HepG2 (cell line): ENCODE data around the gene COL5A2. TPM values are rescaled to one million over a fixed set of nuclear protein-coding genes. Genes with fewer than 3 reads are reported as not detected.

Source experiments
- ATAC-seq: fragments of 200-7000 bp; cut with Tn5 transposase; 3 replicates; pipeline ENCODE4 v1.9.1; 2020; ENCODE audit warnings: mild to moderate bottlenecking, moderate library complexity
- BruUV-seq: library from RNA; stranded (reverse); fragments of 400-500 nt; replicated peaks from 2 replicates; lab custom pipeline; 2021; lab: Mats Ljungman, UMichigan
- CTCF ChIA-PET: fragments of 300-600 bp; formaldehyde crosslinking; extraction: SDS; loops from one replicate; lab custom pipeline; 2021; ENCODE audit warnings: low total read pairs, inconsistent platforms, low intra/inter-chr PET ratio; lab: Yijun Ruan, JAX
- POLR2A ChIA-PET: fragments of 350-600 bp; sonication (Branson Sonifier 250); formaldehyde crosslinking; loops from one replicate; lab custom pipeline; 2020; ENCODE audit warnings: antibody characterized with exemption, inconsistent platforms; lab: Yijun Ruan, JAX
- DNase-seq: peaks from one replicate; pipeline ENCODE4 v3.0.0-alpha.2; 2015; ENCODE audit warnings: low spot score
- FAIRE-seq: peaks from 3 replicates; lab custom pipeline; 2011; peaks lifted over from hg19 to GRCh38; lab: Jason Lieb, UNC
- H2AFZ ChIP-seq: one replicate; pipeline ENCODE4 v1.6.1; 2011; ENCODE audit warnings: low read length, inconsistent platforms
- H3K27ac ChIP-seq: fragments of 300-600 bp; 3 replicates; pipeline ENCODE4 v1.8.0; 2011; ENCODE audit warnings: mixed run types, mild to moderate bottlenecking, mixed read lengths, low read length, inconsistent platforms; ENCODE audit not compliant: insufficient read depth; ENCODE audit errors: extremely low read length
- H3K27me3 ChIP-seq, 2 experiments: fragments of 200-600 bp in 1 of 2; 2 replicates in 1 of 2; 3 replicates in 1 of 2; pipeline versions ENCODE4 v1.6.0 to v1.8.0; 2011; ENCODE audit warnings: low read length in 2 of 2, mild to moderate bottlenecking in 2 of 2, moderate library complexity in 2 of 2, inconsistent platforms in 1 of 2; ENCODE audit not compliant: insufficient read depth in 2 of 2, control insufficient read depth in 1 of 2
- H3K36me3 ChIP-seq, 2 experiments: fragments of 200-600 bp in 1 of 2; replicated peaks in 1 of 2; 2 replicates in 1 of 2; 3 replicates in 1 of 2; pipeline versions ENCODE4 v1.5.1 to v1.8.0; 2011; ENCODE audit warnings: low read length in 2 of 2, inconsistent platforms in 1 of 2; ENCODE audit not compliant: insufficient read depth in 2 of 2, control insufficient read depth in 1 of 2
- H3K4me1 ChIP-seq: 2 replicates; pipeline ENCODE4 v1.5.1; 2012; ENCODE audit warnings: low read length, inconsistent platforms; ENCODE audit not compliant: insufficient read depth
- H3K4me2 ChIP-seq: 2 replicates; pipeline ENCODE4 v1.6.0; 2011; ENCODE audit warnings: low read depth, low read length, inconsistent platforms
- H3K4me3 ChIP-seq, 3 experiments: fragments of 200-600 bp in 1 of 3; sonication (generic), shearing (Covaris generic) in 1 of 3; replicated peaks in 1 of 3; 2 replicates each; pipeline ENCODE4 v1.5.1; 2011 to 2016; ENCODE audit warnings: low read length in 3 of 3, inconsistent platforms in 2 of 3, low read depth in 2 of 3, mild to moderate bottlenecking in 2 of 3, control low read depth in 1 of 3, mixed read lengths in 1 of 3; ENCODE audit not compliant: insufficient read depth in 1 of 3
- H3K79me2 ChIP-seq: one replicate; pipeline ENCODE4 v1.6.1; 2011; ENCODE audit warnings: low read length, inconsistent platforms; ENCODE audit not compliant: insufficient read depth
- H3K9ac ChIP-seq: 2 replicates; pipeline ENCODE4 v1.6.0; 2011; ENCODE audit warnings: mild to moderate bottlenecking, low read depth, low read length, inconsistent platforms; ENCODE audit not compliant: insufficient read depth
- H3K9me3 ChIP-seq: 2 replicates; pipeline ENCODE4 v1.5.1; 2012; ENCODE audit warnings: mild to moderate bottlenecking, low read length
- H4K20me1 ChIP-seq: 2 replicates; pipeline ENCODE4 v1.6.0; 2011; ENCODE audit warnings: inconsistent platforms, mild to moderate bottlenecking, low read length, moderate library complexity; ENCODE audit not compliant: insufficient read depth
- ATAD3A ChIP-seq: sonication (generic); formaldehyde crosslinking; IDR thresholded peaks from 2 replicates; pipeline ENCODE4 v1.4.0; 2020; ENCODE audit warnings: missing genetic modification reagents
- JDP2 ChIP-seq: sonication (generic); formaldehyde crosslinking; IDR thresholded peaks from 2 replicates; pipeline ENCODE4 v1.8.1; 2022; ENCODE audit warnings: missing genetic modification reagents, borderline replicate concordance
- KMT2B ChIP-seq: IDR thresholded peaks from 2 replicates; pipeline ENCODE4 v1.6.1; 2016; ENCODE audit warnings: missing genetic modification reagents, missing compliant biosample characterization
- RXRB ChIP-seq: IDR thresholded peaks from 2 replicates; pipeline ENCODE4 v1.6.1; 2016; ENCODE audit warnings: borderline replicate concordance, missing genetic modification reagents, missing compliant biosample characterization
- ZNF350 ChIP-seq: sonication (generic); formaldehyde crosslinking; IDR thresholded peaks from 2 replicates; pipeline ENCODE4 v1.4.0; 2020; ENCODE audit warnings: mild to moderate bottlenecking, low read depth, missing genetic modification reagents, borderline replicate concordance
- ZNF431 ChIP-seq: sonication (generic); formaldehyde crosslinking; IDR thresholded peaks from 2 replicates; pipeline ENCODE4 v1.9.0; 2022; ENCODE audit warnings: missing genetic modification reagents, low read depth, mild to moderate bottlenecking, borderline replicate concordance
- ZNF546 ChIP-seq: sonication (generic); formaldehyde crosslinking; conservative IDR thresholded peaks from 2 replicates; pipeline ENCODE4 v1.8.1; 2023; ENCODE audit warnings: mild to moderate bottlenecking, missing genetic modification reagents
- ZNF672 ChIP-seq: sonication (generic); formaldehyde crosslinking; IDR thresholded peaks from 2 replicates; pipeline ENCODE4 v1.8.1; 2022; ENCODE audit warnings: missing genetic modification reagents
- ZSCAN20 ChIP-seq: sonication (generic); formaldehyde crosslinking; IDR thresholded peaks from 2 replicates; pipeline ENCODE4 v1.4.0; 2020; ENCODE audit warnings: missing genetic modification reagents, mild to moderate bottlenecking, borderline replicate concordance
- WGBS: methylation state at CpG from one replicate; pipeline ENCODE4 v1.1.6; 2017; ENCODE audit warnings: low lambda C conversion rate; 5-methylcytosine and 5-hydroxymethylcytosine counted together
- in situ Hi-C: cut with HindIII; loops from 2 replicates; pipeline ENCODE4 v1.10.0; 2017; ENCODE audit warnings: low pct_unique_long_range_greater_than_20kb; ENCODE audit not compliant: extremely low pct_ligation_motif_present
- intact Hi-C: fragments of 100-400 bp; cut with micrococcal nuclease; formaldehyde crosslinking; loops from one replicate; pipeline ENCODE4 v1.10.0; 2022; ENCODE audit not compliant: unreplicated experiment
- polyA plus RNA-seq, 8 experiments: library from polyadenylated mRNA; depleted of rRNA in 3 of 8; stranded (reverse) in 7 of 8; unstranded in 1 of 8; fragments of >200 nt; fragmentation: Illumina TruSeq in 4 of 8; extraction: Trizol in 4 of 8; gene quantifications; 2 replicates each; pipeline versions ENCODE4 v1.2.1 to v1.2.3, GENCODE V29; 2011 to 2016; ENCODE audit warnings: low read depth in 4 of 8, missing spikeins in 1 of 8, mixed read lengths in 1 of 8; ENCODE audit not compliant: insufficient read depth in 1 of 8
- total RNA-seq, 5 experiments: library from RNA; depleted of rRNA; stranded (reverse); fragments of >200 nt; fragmentation: Illumina TruSeq; extraction: Trizol; gene quantifications; 2 replicates each; pipeline ENCODE4 v1.2.3, GENCODE V29; 2016; ENCODE audit warnings: low read depth in 1 of 5
- TF ChIP-seq, protein P1 (sequence below): IDR thresholded peaks from 2 replicates; pipeline ENCODE4 v1.6.1; 2016
- TF ChIP-seq, protein P2 (sequence below): sonication (generic); formaldehyde crosslinking; IDR thresholded peaks from 2 replicates; pipeline ENCODE4 v1.4.0; 2020; ENCODE audit warnings: missing genetic modification reagents, borderline replicate concordance
- TF ChIP-seq, protein P3 (sequence below): IDR thresholded peaks from 2 replicates; pipeline ENCODE4 v1.6.1; 2012; ENCODE audit warnings: inconsistent platforms
- TF ChIP-seq, protein P4 (sequence below): IDR thresholded peaks from 2 replicates; pipeline ENCODE4 v1.6.1; 2016; ENCODE audit warnings: low read depth, borderline replicate concordance
- TF ChIP-seq, protein P5 (sequence below): sonication (generic); formaldehyde crosslinking; IDR thresholded peaks from 2 replicates; pipeline ENCODE4 v1.4.0; 2020; ENCODE audit warnings: missing genetic modification reagents, borderline replicate concordance

COL5A2 gene
- total and polyA plus RNA-seq, 2 of the 13 experiments (the other 11 are each of a cell fraction or from before 2014, with no cell fraction given), result 0.83 to 1.5 TPM

DNA sequence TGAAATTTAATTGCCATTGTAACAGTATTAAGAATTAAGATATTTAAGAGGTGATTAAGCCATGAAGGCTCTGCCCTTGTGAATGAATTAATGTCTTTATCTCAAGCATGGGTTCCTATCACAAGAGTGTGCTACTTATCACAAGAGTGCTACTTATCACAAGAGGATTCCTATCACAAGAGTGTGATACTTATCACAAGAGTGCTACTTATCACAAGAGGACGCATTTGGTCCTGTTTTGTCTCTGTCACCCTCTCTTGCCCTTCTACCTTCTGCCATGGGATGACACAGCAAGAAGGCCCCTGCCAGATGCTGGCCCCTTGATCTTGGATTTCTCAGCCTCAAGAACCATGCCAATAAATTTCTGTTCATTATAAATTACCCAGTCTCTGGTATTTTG lies 13.2 kb upstream of the COL5A2 start:
- TF ChIP-seq ZSCAN20 (CRISPR knock-in tag) (no peak), ZNF431 (CRISPR knock-in tag) (no peak), JDP2 (CRISPR knock-in tag) (no peak), KMT2B (CRISPR knock-in tag) (no peak)
- TF ChIP-seq, protein P1, sequence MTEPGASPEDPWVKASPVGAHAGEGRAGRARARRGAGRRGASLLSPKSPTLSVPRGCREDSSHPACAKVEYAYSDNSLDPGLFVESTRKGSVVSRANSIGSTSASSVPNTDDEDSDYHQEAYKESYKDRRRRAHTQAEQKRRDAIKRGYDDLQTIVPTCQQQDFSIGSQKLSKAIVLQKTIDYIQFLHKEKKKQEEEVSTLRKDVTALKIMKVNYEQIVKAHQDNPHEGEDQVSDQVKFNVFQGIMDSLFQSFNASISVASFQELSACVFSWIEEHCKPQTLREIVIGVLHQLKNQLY (CRISPR knock-in tag), result no peak
- TF ChIP-seq, protein P2, sequence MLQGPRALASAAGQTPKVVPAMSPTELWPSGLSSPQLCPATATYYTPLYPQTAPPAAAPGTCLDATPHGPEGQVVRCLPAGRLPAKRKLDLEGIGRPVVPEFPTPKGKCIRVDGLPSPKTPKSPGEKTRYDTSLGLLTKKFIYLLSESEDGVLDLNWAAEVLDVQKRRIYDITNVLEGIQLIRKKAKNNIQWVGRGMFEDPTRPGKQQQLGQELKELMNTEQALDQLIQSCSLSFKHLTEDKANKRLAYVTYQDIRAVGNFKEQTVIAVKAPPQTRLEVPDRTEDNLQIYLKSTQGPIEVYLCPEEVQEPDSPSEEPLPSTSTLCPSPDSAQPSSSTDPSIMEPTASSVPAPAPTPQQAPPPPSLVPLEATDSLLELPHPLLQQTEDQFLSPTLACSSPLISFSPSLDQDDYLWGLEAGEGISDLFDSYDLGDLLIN (CRISPR knock-in tag), result no peak
- intact Hi-C loops, result no loop called here
- BruUV-seq, result no TSS peak
- Histone ChIP-seq H3K9me3 (no peaks in the 10 kb centered on the region), H3K4me1 (no peaks in the 10 kb centered on the region), H3K27ac (no peak overlapping the region), H3K4me3 (no peak overlapping the region), H3K36me3 (no peaks in the 10 kb centered on the region), H3K27me3 (no peaks in the 10 kb centered on the region), H3K4me2 (no peak overlapping the region), H3K9ac (no peak overlapping the region), H3K79me2 (no peaks in the 10 kb centered on the region), H4K20me1 (no peaks in the 10 kb centered on the region), H2AFZ (no peak overlapping the region)
- WGBS, result 26% methylated on average over 1 of the region's 1 CpG
- in situ Hi-C loops, result no loop called here
- ChIA-PET POLR2A (no interaction called here), CTCF (no interaction called here)
- FAIRE-seq (no peak), ATAC-seq (no peak), DNase-seq (no peak)

DNA sequence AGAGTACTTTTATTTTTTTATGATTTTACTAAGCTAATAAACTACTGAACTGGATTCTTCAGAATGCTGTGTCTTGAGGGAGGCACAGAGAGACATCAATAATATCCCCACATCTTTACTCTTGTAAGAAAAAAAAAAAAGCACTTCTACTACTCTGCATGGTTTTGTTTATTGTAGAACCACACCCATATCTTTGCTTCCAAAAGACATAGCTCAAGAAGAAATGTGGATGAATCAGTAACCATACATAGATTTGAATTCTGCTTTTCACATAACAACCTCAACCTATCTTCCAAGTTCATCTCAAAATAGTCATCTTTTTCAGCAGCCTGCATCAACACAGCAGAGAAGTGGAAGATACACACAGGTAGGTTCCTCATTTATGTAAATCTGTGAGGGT lies 12.2 kb upstream of the COL5A2 start:
- ChIA-PET CTCF (no interaction called here), POLR2A (no interaction called here)
- H3K36me3 ChIP-seq, result no peaks in the 10 kb centered on the region
- no peak overlapping the region for H2AFZ ChIP-seq
- FAIRE-seq, result no peak
- H3K4me1 ChIP-seq, result no peaks in the 10 kb centered on the region
- H3K27ac ChIP-seq, result no peak overlapping the region
- no peak for ATAC-seq
- H3K4me2 ChIP-seq, result no peak overlapping the region
- no peak overlapping the region for H3K9ac ChIP-seq
- no peaks in the 10 kb centered on the region for H4K20me1 ChIP-seq
- H3K4me3 ChIP-seq, result no peak overlapping the region
- DNase-seq, result no peak
- H3K27me3 ChIP-seq, result no peaks in the 10 kb centered on the region
- no TSS peak for BruUV-seq
- H3K79me2 ChIP-seq, result no peaks in the 10 kb centered on the region
- H3K9me3 ChIP-seq, result no peaks in the 10 kb centered on the region
- in situ Hi-C loops (no loop called here), intact Hi-C loops (no loop called here)
- TF ChIP-seq, protein P3, sequence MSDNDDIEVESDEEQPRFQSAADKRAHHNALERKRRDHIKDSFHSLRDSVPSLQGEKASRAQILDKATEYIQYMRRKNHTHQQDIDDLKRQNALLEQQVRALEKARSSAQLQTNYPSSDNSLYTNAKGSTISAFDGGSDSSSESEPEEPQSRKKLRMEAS, result no peak
- no peak for TF ChIP-seq ATAD3A (CRISPR knock-in tag)
- TF ChIP-seq, protein P4, sequence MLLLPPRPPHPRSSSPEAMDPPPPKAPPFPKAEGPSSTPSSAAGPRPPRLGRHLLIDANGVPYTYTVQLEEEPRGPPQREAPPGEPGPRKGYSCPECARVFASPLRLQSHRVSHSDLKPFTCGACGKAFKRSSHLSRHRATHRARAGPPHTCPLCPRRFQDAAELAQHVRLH (CRISPR knock-in tag), result no peak
- TF ChIP-seq RXRB (CRISPR knock-in tag), result no peak
- TF ChIP-seq ZNF350 (CRISPR knock-in tag), result no peak
- TF ChIP-seq, protein P5, sequence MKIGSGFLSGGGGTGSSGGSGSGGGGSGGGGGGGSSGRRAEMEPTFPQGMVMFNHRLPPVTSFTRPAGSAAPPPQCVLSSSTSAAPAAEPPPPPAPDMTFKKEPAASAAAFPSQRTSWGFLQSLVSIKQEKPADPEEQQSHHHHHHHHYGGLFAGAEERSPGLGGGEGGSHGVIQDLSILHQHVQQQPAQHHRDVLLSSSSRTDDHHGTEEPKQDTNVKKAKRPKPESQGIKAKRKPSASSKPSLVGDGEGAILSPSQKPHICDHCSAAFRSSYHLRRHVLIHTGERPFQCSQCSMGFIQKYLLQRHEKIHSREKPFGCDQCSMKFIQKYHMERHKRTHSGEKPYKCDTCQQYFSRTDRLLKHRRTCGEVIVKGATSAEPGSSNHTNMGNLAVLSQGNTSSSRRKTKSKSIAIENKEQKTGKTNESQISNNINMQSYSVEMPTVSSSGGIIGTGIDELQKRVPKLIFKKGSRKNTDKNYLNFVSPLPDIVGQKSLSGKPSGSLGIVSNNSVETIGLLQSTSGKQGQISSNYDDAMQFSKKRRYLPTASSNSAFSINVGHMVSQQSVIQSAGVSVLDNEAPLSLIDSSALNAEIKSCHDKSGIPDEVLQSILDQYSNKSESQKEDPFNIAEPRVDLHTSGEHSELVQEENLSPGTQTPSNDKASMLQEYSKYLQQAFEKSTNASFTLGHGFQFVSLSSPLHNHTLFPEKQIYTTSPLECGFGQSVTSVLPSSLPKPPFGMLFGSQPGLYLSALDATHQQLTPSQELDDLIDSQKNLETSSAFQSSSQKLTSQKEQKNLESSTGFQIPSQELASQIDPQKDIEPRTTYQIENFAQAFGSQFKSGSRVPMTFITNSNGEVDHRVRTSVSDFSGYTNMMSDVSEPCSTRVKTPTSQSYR (CRISPR knock-in tag), result no peak
- no peak for TF ChIP-seq ZNF672
- TF ChIP-seq ZNF546 (CRISPR knock-in tag), result no peak
